ENCODE results near the gene ARIH2. TPM values are rescaled to one million over a fixed set of nuclear protein-coding genes. Genes with fewer than 3 reads are reported as not detected.

ARIH2 gene
- total RNA-seq, 1 experiment from 2014 or later: 167 TPM

DNA sequence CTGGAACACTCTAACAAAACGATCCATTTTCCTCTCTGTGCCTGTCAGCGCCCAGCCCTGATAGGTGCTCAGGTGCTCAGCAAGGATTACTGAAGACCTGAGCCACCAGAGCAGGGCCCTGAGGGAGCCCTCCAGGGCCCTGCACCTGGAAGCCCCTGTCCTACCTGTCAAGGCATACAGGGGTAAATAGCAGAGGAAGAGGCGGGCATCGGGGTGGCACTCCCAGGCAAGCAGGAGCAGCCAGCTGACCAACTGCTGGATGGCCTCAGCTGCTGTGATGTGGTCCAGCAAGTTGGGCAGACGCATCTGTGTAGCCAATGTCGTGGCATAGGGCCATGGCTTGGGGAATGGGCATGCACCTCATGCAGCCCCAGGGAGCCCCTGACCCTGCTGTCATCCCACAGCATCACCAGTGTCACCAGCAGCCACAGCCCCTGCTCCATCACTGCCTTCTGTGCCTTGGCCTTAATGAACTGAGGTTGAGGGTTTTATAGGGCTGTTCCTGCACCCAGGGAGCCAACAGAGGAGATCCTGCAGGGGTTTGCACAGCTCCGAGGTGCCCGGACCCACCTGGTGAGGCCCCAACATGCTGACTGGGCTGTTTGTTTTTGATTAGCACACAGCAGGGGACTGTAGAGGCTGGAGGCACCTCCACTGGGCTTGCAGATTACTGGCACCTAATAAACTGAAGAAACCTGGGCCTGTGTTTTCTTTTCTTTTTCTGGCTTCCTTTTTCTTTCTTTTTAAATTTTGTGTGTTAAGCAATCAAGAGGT is 80.6 kb downstream of the ARIH2 start:
- Mint-ChIP-seq H3K36me3 (ENCODE audit: insufficient read depth, unreplicated experiment) (peaks cover 14% of the 10 kb centered on the region), H3K27ac (ENCODE audit: low read depth, unreplicated experiment) (no peak overlapping the region), H3K4me1 (ENCODE audit: insufficient read depth, unreplicated experiment) (no peaks in the 10 kb centered on the region), H3K4me3 (ENCODE audit: unreplicated experiment) (no peak overlapping the region), H3K9me3 (ENCODE audit: unreplicated experiment) (no peaks in the 10 kb centered on the region), H3K27me3 (ENCODE audit: insufficient read depth, unreplicated experiment) (no peaks in the 10 kb centered on the region)
- DNase-seq (ENCODE audit: unreplicated experiment): no peak
- POLR2A ChIA-PET: interaction anchor here (1.3 kb wide), 1 partner anchor 9 kb away, joined by 3 read pairs; no protein-coding TSS in a partner anchor
- intact Hi-C loops (cut with micrococcal nuclease): no loop called here
- BruUV-seq (replicated peaks): no TSS peak
- CTCF ChIA-PET: interaction anchor here (0.6 to 1.6 kb wide), 2 partner anchors 11 to 731 kb away, joined by 3 to 9 read pairs; no protein-coding TSS in a partner anchor
- TF ChIP-seq, protein P1, sequence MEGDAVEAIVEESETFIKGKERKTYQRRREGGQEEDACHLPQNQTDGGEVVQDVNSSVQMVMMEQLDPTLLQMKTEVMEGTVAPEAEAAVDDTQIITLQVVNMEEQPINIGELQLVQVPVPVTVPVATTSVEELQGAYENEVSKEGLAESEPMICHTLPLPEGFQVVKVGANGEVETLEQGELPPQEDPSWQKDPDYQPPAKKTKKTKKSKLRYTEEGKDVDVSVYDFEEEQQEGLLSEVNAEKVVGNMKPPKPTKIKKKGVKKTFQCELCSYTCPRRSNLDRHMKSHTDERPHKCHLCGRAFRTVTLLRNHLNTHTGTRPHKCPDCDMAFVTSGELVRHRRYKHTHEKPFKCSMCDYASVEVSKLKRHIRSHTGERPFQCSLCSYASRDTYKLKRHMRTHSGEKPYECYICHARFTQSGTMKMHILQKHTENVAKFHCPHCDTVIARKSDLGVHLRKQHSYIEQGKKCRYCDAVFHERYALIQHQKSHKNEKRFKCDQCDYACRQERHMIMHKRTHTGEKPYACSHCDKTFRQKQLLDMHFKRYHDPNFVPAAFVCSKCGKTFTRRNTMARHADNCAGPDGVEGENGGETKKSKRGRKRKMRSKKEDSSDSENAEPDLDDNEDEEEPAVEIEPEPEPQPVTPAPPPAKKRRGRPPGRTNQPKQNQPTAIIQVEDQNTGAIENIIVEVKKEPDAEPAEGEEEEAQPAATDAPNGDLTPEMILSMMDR (IDR thresholded peaks at IDR 0.05; ENCODE audit: unreplicated experiment): no peak

DNA sequence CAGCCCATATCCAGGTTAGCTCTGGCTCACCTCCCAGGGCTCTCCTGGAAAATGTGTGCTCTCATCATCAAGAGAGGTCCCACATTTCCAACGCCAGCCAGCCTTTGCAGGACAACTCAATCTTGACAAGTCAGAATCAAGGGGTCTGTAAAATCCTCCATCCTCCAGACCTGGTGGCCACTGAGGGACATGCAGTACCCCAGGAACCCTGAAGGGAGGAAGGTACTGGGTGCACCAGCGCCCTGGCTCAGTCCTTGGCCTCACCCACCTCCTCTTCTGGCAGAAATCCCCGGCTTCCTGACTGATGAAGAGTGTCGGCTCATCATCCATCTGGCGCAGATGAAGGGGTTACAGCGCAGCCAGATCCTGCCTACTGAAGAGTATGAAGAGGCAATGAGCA is 82.5 kb downstream of the ARIH2 start:
- H3K36me3 Mint-ChIP-seq (ENCODE audit: insufficient read depth, unreplicated experiment): peaks cover 6% of the 10 kb centered on the region
- ChIA-PET POLR2A (interaction anchor here (0.7 to 1.3 kb wide), 3 partner anchors 12 to 28 kb away, joined by 3 to 4 read pairs (median 3); partner anchors contain the start of genes DALRD3 and IMPDH2), CTCF (interaction anchor here (1.6 kb wide), 1 partner anchor 13 kb away, joined by 9 read pairs; no protein-coding TSS in a partner anchor)
- no peaks in the 10 kb centered on the region for H3K27me3 Mint-ChIP-seq (ENCODE audit: insufficient read depth, unreplicated experiment)
- BruUV-seq (replicated peaks): no TSS peak
- H3K4me1 Mint-ChIP-seq (ENCODE audit: insufficient read depth, unreplicated experiment): no peaks in the 10 kb centered on the region
- no peaks in the 10 kb centered on the region for H3K9me3 Mint-ChIP-seq (ENCODE audit: unreplicated experiment)
- no peak for DNase-seq (ENCODE audit: unreplicated experiment)
- TF ChIP-seq, protein P1 (IDR thresholded peaks at IDR 0.05; ENCODE audit: unreplicated experiment): no peak
- intact Hi-C loops (cut with micrococcal nuclease): no loop called here
- no peak overlapping the region for H3K27ac Mint-ChIP-seq (ENCODE audit: low read depth, unreplicated experiment)
- H3K4me3 Mint-ChIP-seq (ENCODE audit: unreplicated experiment): no peak overlapping the region

DNA sequence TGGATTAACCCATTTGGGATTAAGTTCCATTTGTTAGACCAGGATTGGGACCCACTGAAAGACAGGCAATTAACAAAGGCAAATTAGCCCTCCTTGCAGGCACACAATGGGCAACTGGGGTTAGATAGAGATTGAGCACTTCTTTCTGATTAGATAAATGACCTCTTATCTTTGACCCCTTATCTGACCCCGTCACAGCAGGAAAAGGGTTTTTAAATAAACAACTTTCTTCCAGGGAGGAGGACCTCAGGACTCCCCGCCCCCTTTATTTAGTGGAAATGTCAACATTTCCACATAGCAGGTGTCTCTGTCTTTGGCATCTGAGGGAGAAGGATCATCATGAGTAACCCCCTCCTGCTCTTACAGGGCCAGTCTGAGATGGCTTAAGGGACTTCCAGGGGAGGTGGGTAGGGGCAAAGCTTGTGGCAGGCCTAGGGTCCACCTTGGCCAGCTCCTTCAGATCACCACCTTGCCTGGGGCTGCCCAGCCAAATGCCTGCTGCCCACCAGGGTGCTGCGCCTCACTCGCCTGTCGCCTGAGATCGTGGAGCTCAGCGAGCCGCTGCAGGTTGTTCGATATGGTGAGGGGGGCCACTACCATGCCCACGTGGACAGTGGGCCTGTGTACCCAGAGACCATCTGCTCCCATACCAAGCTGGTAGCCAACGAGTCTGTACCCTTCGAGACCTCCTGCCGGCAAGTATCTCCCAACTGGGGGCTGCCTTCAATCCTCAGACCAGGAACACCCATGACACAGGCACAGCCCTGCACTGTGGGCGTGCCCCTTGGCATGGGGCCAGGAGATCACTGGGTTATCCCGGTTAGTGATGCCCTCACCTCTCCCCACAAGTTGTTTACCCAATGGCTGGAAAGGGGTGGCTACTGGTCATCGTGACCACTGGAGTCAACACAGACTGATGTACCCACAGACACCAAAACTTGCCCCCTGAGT is 86.0 kb downstream of the ARIH2 start:
- POLR2A ChIA-PET: interaction anchor here (0.6 to 8.3 kb wide), 5 partner anchors 9 to 87 kb away, joined by 3 to 251 read pairs (median 4); partner anchors contain the start of genes DALRD3, IMPDH2 and NDUFAF3
- intact Hi-C loops (cut with micrococcal nuclease): loop anchor here (5.0 kb wide), 1 partner anchor 87 kb away; the partner anchor contains the start of gene ARIH2
- Mint-ChIP-seq H3K27me3 (ENCODE audit: insufficient read depth, unreplicated experiment) (no peaks in the 10 kb centered on the region), H3K4me3 (ENCODE audit: unreplicated experiment) (no peak overlapping the region), H3K9me3 (ENCODE audit: unreplicated experiment) (no peaks in the 10 kb centered on the region), H3K4me1 (ENCODE audit: insufficient read depth, unreplicated experiment) (peaks cover 10% of the 10 kb centered on the region), H3K36me3 (ENCODE audit: insufficient read depth, unreplicated experiment) (peaks cover 21% of the 10 kb centered on the region), H3K27ac (ENCODE audit: low read depth, unreplicated experiment) (no peak overlapping the region)
- no peak for DNase-seq (ENCODE audit: unreplicated experiment)
- no TSS peak for BruUV-seq (replicated peaks)
- CTCF ChIA-PET: interaction anchor here (0.7 to 1.0 kb wide), 2 partner anchors 12 to 17 kb away, joined by 3 to 6 read pairs; no protein-coding TSS in a partner anchor
- TF ChIP-seq, protein P1 (IDR thresholded peaks at IDR 0.05; ENCODE audit: unreplicated experiment): no peak
